ENCODE results near the gene SMAD2. TPM values are rescaled to one million over a fixed set of nuclear protein-coding genes. Genes with fewer than 3 reads are reported as not detected.

SMAD2 gene
- total RNA-seq (2022; extraction: Qiagen RNA extraction): 58.3 to 71.3 TPM (median 67.9 TPM) in 5 replicates

DNA sequence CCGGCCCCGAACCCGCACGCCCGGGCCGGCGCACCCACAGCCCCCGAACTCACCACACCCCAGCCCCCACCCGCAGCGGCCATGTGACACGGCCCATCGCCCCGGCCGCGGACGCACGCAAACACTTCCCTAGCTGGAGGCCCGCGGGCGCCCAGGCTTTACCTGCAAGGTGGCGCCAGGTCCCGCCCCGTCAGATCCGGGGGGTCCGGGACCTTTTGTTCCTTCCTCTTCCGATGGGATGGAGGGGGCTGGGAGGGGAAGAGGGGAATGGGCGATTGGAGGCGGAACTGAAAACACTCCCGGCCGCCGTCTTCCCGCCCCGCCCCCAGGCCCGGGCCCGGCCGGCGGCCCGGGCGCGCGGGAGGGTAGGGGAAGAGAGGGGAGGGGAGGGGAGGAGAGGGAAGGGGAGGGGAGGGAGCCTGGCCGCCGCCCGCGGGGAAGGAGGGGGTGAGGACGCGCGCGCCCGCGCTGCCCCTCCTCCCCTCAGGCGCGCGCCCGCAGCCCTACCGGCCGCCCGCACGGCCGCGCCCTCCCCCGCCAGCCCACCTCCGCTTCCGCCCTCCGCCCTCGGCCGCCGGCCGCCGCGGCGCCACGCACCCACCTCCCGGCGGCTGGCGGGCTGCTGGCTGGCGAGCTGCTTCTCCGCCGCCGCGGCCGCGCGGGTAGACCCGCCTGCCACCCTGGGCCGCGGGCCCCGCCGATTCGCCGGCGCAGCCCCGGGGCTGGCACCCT, at the start of gene SMAD2:
Gene SMAD2, minus strand, starts transcription at position 461 of the 732 bp plus-strand sequence. CDS start 33,903 bp downstream, outside the sequence.

